ENCODE results near the gene MYO9B.

The MYO9B gene

GRCh38 chr19:17127671-17128070 lies 52.1 kb downstream of the MYO9B start:
- no peak for TF ChIP-seq CTCF (conservative IDR thresholded peaks at IDR 0.05; ENCODE audit: low read length)
- H3K4me3 ChIP-seq (ENCODE audit: low read length), result no peak overlapping the region
- no peak for DNase-seq (ENCODE audit: low read depth)

- H3K4me3 ChIP-seq (ENCODE audit: low read length), result no peak overlapping the region
- no peak for TF ChIP-seq CTCF (conservative IDR thresholded peaks at IDR 0.05; ENCODE audit: low read length)
- no peak for DNase-seq (ENCODE audit: low read depth)
Observed at GRCh38 chr19:17128403-17128802, 52.8 kb downstream of the MYO9B start.

GRCh38 chr19:17128820-17129219 lies 53.2 kb downstream of the MYO9B start:
- TF ChIP-seq CTCF (conservative IDR thresholded peaks at IDR 0.05; ENCODE audit: low read length), result no peak
- no peak overlapping the region for H3K4me3 ChIP-seq (ENCODE audit: low read length)
- DNase-seq (ENCODE audit: low read depth), result no peak

- no peak for TF ChIP-seq CTCF (conservative IDR thresholded peaks at IDR 0.05; ENCODE audit: low read length)
- DNase-seq (ENCODE audit: low read depth), result no peak
- H3K4me3 ChIP-seq (ENCODE audit: low read length), result no peak overlapping the region
Observed at GRCh38 chr19:17129377-17129776, 53.8 kb downstream of the MYO9B start.

GRCh38 chr19:17135001-17135853 lies 59.6 kb downstream of the MYO9B start:
- peak; percentile 30; the same call in 1 of the 2 replicates for TF ChIP-seq CTCF (conservative IDR thresholded peaks at IDR 0.05; ENCODE audit: low read length)
- H3K4me3 ChIP-seq (ENCODE audit: low read length), result peak overlapping the region; percentile 55
- DNase-seq (ENCODE audit: low read depth), result peak; percentile 97

GRCh38 chr19:17136021-17136420 lies 60.4 kb downstream of the MYO9B start:
- no peak for TF ChIP-seq CTCF (conservative IDR thresholded peaks at IDR 0.05; ENCODE audit: low read length)
- DNase-seq (ENCODE audit: low read depth), result no peak
- H3K4me3 ChIP-seq (ENCODE audit: low read length), result peak overlapping the region; percentile 55; the same call in 1 of the 2 replicates

GRCh38 chr19:17136617-17137016 lies 61.0 kb downstream of the MYO9B start:
- no peak for TF ChIP-seq CTCF (conservative IDR thresholded peaks at IDR 0.05; ENCODE audit: low read length)
- no peak for DNase-seq (ENCODE audit: low read depth)
- no peak overlapping the region for H3K4me3 ChIP-seq (ENCODE audit: low read length)

Measured in AG10803 (cell line).